HG03139 (cell line): ENCODE measurements around the gene CACFD1.

ENCODE experiments used
- ATAC-seq: cut with Tn5 transposase; IDR thresholded peaks from one replicate; pipeline ENCODE4 v1.9.1; 2021; ENCODE audit not compliant: unreplicated experiment

The CACFD1 gene

GRCh38 chr9:133459476-133460404 is at the start of gene CACFD1:
CACFD1 (plus strand) TSS chr9:133459978; CDS start chr9:133460067, 89 bp downstream.
- ATAC-seq = peak; percentile 64

- ATAC-seq = no peak
Measured at GRCh38 chr9:133415170-133415569, 44.6 kb upstream of the CACFD1 start.

- peak; percentile 52 for ATAC-seq
Measured at GRCh38 chr9:133417541-133418461, 42.0 kb upstream of the CACFD1 start, which contains the start of gene REXO4. REXO4 (minus strand) TSS chr9:133418010; CDS start chr9:133417844, 166 bp downstream.

GRCh38 chr9:133419005-133419404 is 40.8 kb upstream of the CACFD1 start:
- no peak for ATAC-seq

DNA sequence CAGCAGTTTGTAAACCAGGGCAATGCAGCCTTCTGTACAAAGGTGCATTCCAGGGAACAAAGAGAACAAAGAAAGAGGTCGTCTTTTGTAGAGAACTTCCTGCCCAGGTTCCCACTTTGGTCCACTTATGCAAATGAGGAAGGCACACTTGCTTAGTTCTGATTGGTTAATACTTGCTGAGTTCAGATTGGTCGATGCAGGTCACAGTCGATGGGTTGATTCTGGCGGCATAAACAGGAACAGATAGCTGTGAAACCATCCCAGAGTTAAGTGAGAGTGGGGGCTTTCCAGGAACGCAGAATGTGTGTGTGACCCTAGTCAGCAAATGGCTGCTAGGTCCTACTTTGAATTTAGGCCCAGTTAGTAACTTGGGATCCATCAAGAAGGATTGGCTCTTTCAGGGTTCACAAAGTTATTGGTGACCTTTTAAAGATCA is 39.4 kb upstream of the CACFD1 start:
- no peak for ATAC-seq

DNA sequence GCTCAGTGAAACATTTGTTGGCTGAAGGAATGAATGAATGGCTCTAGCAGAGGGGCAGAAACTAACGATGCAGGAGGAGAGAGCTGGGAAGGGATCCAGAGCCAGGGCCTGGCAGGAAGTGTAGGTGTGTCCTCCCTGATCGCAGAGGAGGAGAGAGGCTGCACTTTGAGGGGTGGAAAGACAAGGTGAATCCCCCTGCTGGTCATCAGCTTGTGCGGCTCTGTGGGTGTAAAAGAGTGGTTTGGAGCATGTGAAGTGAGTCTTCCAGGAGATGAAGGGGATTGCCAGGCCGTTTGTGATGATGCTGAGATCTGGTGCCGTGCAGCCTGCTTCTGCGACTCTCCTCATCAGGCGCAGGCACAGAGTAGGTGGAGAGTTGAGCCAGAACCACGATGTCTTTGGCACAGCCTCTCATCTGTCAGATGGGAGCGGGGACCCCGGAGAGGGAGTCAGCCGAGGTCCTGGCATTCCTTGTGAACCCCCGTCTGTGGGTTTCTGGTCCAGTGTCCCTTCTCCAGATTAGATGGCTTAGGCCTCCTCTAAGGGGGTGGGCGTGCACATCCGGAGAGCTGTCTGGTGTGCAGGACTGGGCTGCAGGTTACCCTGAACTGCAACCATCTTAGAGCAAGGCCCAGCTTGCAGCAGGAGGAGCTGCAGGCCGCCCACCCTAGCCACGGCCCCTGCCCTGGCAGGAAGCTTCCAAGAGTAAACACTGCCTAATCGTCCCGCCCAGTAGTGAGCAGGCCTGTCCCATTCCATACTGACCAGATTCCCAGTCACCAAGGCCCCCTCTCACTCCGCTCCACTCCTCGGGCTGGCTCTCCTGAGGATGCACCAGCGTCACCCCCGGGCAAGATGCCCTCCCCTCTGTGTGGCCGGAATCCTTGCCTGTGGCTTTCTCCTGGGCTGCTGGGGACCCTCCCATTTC is 37.9 kb upstream of the CACFD1 start, which contains the start of gene ADAMTS13:
ADAMTS13 (plus strand) TSS at position 753 of the 928 bp plus-strand sequence; CDS start at position 830, 77 bp downstream.
- no peak for ATAC-seq

- ATAC-seq = no peak
Measured at GRCh38 chr9:133423216-133423615, 36.6 kb upstream of the CACFD1 start.

GRCh38 chr9:133424187-133424586 is 35.6 kb upstream of the CACFD1 start:
- no peak for ATAC-seq

GRCh38 chr9:133425049-133425632 is 34.6 kb upstream of the CACFD1 start:
- ATAC-seq = no peak

DNA sequence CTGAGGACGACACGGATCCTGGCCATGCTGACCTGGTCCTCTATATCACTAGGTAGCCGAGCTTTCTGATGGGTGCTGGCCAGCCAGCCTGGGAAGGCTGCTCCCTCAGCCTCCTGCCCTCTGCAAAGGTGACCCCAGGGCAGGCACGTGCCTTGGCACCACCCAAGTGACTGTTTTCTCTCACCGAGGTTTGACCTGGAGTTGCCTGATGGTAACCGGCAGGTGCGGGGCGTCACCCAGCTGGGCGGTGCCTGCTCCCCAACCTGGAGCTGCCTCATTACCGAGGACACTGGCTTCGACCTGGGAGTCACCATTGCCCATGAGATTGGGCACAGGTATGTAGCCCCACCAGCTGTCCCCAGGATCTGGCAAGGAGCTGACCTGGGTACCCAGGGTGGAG is 33.8 kb upstream of the CACFD1 start:
- ATAC-seq = no peak

- no peak for ATAC-seq
Measured at GRCh38 chr9:133427658-133428348, 32.0 kb upstream of the CACFD1 start.

GRCh38 chr9:133428617-133429101 is 31.1 kb upstream of the CACFD1 start:
- no peak for ATAC-seq

- no peak for ATAC-seq
Measured at GRCh38 chr9:133429214-133429613, 30.6 kb upstream of the CACFD1 start.

DNA sequence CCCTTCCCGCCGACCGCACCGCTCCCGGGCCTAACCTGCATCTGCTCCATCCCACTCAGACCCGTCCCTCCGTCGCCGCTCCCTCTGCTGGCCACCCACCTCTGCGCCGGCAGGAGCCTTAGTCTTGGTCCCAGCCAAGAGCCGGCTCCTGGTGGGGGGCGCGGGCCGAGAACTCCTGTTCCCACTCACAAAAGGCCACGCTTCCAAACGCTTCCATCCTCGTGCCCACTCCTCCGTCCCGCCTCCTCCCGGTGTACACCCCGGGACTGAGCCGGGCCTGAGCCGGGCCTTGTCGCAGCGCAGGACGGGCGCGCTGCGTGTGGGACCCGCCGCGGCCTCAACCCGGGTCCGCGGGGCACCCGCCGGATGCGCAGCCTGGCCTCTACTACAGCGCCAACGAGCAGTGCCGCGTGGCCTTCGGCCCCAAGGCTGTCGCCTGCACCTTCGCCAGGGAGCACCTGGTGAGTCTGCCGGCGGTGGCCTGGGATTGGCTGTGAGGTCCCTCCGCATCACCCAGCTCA is 30.1 kb upstream of the CACFD1 start:
- no peak for ATAC-seq

GRCh38 chr9:133430244-133430643 is 29.5 kb upstream of the CACFD1 start:
- ATAC-seq = no peak

DNA sequence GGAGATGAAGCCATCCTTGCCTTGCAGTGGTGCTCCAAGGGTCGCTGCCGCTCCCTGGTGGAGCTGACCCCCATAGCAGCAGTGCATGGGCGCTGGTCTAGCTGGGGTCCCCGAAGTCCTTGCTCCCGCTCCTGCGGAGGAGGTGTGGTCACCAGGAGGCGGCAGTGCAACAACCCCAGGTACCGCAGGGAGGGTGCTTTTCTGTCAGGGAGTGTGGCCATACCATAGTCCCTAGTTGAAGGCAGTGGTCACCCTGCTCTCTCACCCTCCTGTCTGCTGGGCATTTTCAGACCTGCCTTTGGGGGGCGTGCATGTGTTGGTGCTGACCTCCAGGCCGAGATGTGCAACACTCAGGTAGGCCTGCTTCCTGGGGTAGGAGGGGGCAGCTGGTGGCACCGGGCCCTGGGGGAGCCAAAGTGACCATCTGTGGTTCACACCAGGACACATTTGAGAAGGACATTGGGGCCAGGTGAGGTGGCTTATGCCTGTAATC is 26.4 kb upstream of the CACFD1 start:
- no peak for ATAC-seq

DNA sequence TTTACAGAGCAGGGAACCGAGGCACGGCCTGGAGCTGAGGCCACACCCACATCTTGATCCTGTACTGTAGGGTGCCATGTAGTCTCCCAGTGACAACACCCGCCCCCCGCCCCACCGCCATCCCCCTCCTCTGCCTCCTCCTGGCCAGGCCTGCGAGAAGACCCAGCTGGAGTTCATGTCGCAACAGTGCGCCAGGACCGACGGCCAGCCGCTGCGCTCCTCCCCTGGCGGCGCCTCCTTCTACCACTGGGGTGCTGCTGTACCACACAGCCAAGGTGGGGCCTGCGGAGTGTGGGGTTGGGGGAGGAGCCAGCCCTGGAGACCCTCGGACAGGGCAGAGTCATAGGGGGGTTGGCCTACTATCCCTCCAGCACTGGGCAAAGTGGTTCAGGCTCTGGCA is 23.1 kb upstream of the CACFD1 start:
- no peak for ATAC-seq

- ATAC-seq = no peak
Measured at GRCh38 chr9:133437753-133438531, 21.8 kb upstream of the CACFD1 start.
